Measurements from ENCODE around the gene HPDL.
"Not testable (repeated sequence)": the region's sequence is repeated elsewhere in the genome, so short reads cannot be mapped to it uniquely, and the experiment has no call there.

HPDL gene

GRCh38 chr1:45326627-45327623, at the start of gene HPDL:
HPDL (plus strand) TSS chr1:45326895; CDS start chr1:45327149, 254 bp downstream.
- in situ Hi-C loops (cut with MboI; ENCODE audit: low pct_unique_long_range_greater_than_20kb, low sequenced_read_pairs) = no loop called here
- no peak for DNase-seq

GRCh38 chr1:45282351-45282750, 44.3 kb upstream of the HPDL start:
- in situ Hi-C loops (cut with MboI; ENCODE audit: low pct_unique_long_range_greater_than_20kb, low sequenced_read_pairs) = no loop called here
- no peak for DNase-seq

GRCh38 chr1:45284858-45285257, 41.8 kb upstream of the HPDL start:
- in situ Hi-C loops (cut with MboI; ENCODE audit: low pct_unique_long_range_greater_than_20kb, low sequenced_read_pairs); DNase-seq: not testable (repeated sequence)

GRCh38 chr1:45286521-45286920, 40.2 kb upstream of the HPDL start:
- in situ Hi-C loops (cut with MboI; ENCODE audit: low pct_unique_long_range_greater_than_20kb, low sequenced_read_pairs); DNase-seq: not testable (repeated sequence)

GRCh38 chr1:45291002-45291401, 35.7 kb upstream of the HPDL start:
- in situ Hi-C loops (cut with MboI; ENCODE audit: low pct_unique_long_range_greater_than_20kb, low sequenced_read_pairs) = loop anchor here (10.0 kb wide), 1 partner anchor 276 kb away; the partner anchor contains the start of genes HECTD3 and UROD
- not testable (repeated sequence) for DNase-seq

GRCh38 chr1:45291716-45292115, 35.0 kb upstream of the HPDL start:
- DNase-seq = no peak
- in situ Hi-C loops (cut with MboI; ENCODE audit: low pct_unique_long_range_greater_than_20kb, low sequenced_read_pairs) = loop anchor here (10.0 kb wide), 1 partner anchor 277 kb away; the partner anchor contains the start of genes HECTD3 and UROD

- DNase-seq = no peak
Observed at GRCh38 chr1:45297666-45298356, 28.9 kb upstream of the HPDL start.

GRCh38 chr1:45299296-45299695, 27.4 kb upstream of the HPDL start:
- no peak for DNase-seq
- in situ Hi-C loops (cut with MboI; ENCODE audit: low pct_unique_long_range_greater_than_20kb, low sequenced_read_pairs) = loop anchor here (10.0 kb wide), 1 partner anchor 284 kb away; the partner anchor contains the start of genes HECTD3 and UROD

More at GRCh38 chr1:45297666-45298356, 28.9 kb upstream of the HPDL start:
- in situ Hi-C loops (cut with MboI; ENCODE audit: low pct_unique_long_range_greater_than_20kb, low sequenced_read_pairs) = loop anchor here (10.0 kb wide), 1 partner anchor 283 kb away; the partner anchor contains the start of genes HECTD3 and UROD

GRCh38 chr1:45299981-45300668, 26.6 kb upstream of the HPDL start:
- DNase-seq = peak; percentile 71
- in situ Hi-C loops (cut with MboI; ENCODE audit: low pct_unique_long_range_greater_than_20kb, low sequenced_read_pairs) = loop anchor here (10.0 to 25.0 kb wide), 2 partner anchors 285 to 513 kb away; partner anchors contain the start of genes BEST4, HECTD3, RPS8 and UROD

GRCh38 chr1:45300669-45300997, 26.1 kb upstream of the HPDL start:
- in situ Hi-C loops (cut with MboI; ENCODE audit: low pct_unique_long_range_greater_than_20kb, low sequenced_read_pairs) = loop anchor here (25.0 kb wide), 1 partner anchor 513 kb away; the partner anchor contains the start of genes BEST4 and RPS8
- no peak for DNase-seq

GRCh38 chr1:45302505-45303150, 24.1 kb upstream of the HPDL start:
- in situ Hi-C loops (cut with MboI; ENCODE audit: low pct_unique_long_range_greater_than_20kb, low sequenced_read_pairs) = loop anchor here (25.0 kb wide), 1 partner anchor 515 kb away; the partner anchor contains the start of genes BEST4 and RPS8
- DNase-seq = no peak

GRCh38 chr1:45303520-45304310, 23.0 kb upstream of the HPDL start:
- DNase-seq = peak; percentile 94
- in situ Hi-C loops (cut with MboI; ENCODE audit: low pct_unique_long_range_greater_than_20kb, low sequenced_read_pairs) = loop anchor here (25.0 kb wide), 1 partner anchor 516 kb away; the partner anchor contains the start of genes BEST4 and RPS8

GRCh38 chr1:45304311-45305081, 22.2 kb upstream of the HPDL start:
- peak; percentile 33 for DNase-seq
- in situ Hi-C loops (cut with MboI; ENCODE audit: low pct_unique_long_range_greater_than_20kb, low sequenced_read_pairs) = loop anchor here (25.0 kb wide), 1 partner anchor 517 kb away; the partner anchor contains the start of genes BEST4 and RPS8

GRCh38 chr1:45305231-45305630, 21.5 kb upstream of the HPDL start:
- in situ Hi-C loops (cut with MboI; ENCODE audit: low pct_unique_long_range_greater_than_20kb, low sequenced_read_pairs) = loop anchor here (25.0 kb wide), 1 partner anchor 518 kb away; the partner anchor contains the start of genes BEST4 and RPS8
- DNase-seq = no peak

- DNase-seq = no peak
- in situ Hi-C loops (cut with MboI; ENCODE audit: low pct_unique_long_range_greater_than_20kb, low sequenced_read_pairs) = loop anchor here (25.0 kb wide), 1 partner anchor 519 kb away; the partner anchor contains the start of genes BEST4 and RPS8
Observed at GRCh38 chr1:45306319-45306718, 20.4 kb upstream of the HPDL start.

- in situ Hi-C loops (cut with MboI; ENCODE audit: low pct_unique_long_range_greater_than_20kb, low sequenced_read_pairs) = loop anchor here (25.0 kb wide), 1 partner anchor 520 kb away; the partner anchor contains the start of genes BEST4 and RPS8
- no peak for DNase-seq
Observed at GRCh38 chr1:45306905-45307304, 19.8 kb upstream of the HPDL start.
